ENCODE results near the gene TOP1. TPM values are rescaled to one million over a fixed set of nuclear protein-coding genes. Genes with fewer than 3 reads are reported as not detected.

The TOP1 gene
- total RNA-seq, 2 donors from 2014 or later, result 19.7 to 21.2 TPM

DNA sequence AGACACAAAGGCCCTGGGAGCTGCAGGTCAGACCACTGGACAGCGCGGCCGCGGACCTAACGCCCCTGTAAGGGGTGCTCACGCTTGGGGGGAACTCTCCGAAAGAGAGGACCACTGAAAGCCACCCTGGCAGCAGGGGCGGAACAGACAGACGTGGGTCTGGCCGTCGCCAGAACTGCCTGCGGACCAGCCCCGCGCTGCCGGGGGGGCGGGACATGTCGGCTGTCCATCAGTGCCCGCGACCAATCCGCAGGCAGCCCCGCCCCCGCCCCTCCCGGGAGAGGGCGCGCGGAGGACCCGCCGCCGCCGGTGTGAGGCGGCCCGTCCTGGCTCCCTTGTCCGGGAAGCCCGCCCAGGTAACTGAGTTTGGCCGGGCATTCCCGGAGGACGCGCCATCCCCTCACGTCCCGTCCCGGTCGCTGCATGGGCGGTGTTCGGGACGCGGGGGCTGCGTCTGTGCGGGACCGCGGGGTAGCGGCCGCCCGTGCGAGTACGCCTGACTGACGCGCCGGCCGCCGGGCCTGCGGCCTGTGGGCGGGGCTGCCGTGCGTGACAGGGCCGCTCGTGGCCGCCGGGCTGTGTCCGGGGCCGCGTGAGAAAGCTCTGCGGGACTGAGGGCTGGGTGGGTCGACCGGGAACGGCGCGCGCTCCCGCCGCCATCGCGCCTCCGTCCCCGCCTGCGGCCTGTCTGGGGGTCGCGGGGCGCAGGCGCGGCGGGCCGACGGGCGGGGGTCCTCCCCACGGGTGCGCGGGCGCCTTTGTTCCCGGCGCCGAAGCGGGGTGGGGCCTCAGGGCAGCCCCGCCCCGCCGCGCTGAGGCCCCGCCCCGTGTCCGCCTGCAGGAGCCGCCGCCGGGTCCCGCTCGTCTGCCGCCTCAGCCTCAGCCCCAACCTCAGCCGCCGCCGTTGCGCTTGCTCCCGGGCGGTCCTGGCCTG, 108.3 kb downstream of the TOP1 start, which contains the start of gene PLCG1:
TSS of gene PLCG1 (plus strand) at position 864 of the 934 bp plus-strand sequence. CDS start 99 bp downstream, outside the sequence.
- H3K27ac ChIP-seq, result peak within 1 kb of the TSS; percentile 94 to 96
- TF ChIP-seq, protein P1, sequence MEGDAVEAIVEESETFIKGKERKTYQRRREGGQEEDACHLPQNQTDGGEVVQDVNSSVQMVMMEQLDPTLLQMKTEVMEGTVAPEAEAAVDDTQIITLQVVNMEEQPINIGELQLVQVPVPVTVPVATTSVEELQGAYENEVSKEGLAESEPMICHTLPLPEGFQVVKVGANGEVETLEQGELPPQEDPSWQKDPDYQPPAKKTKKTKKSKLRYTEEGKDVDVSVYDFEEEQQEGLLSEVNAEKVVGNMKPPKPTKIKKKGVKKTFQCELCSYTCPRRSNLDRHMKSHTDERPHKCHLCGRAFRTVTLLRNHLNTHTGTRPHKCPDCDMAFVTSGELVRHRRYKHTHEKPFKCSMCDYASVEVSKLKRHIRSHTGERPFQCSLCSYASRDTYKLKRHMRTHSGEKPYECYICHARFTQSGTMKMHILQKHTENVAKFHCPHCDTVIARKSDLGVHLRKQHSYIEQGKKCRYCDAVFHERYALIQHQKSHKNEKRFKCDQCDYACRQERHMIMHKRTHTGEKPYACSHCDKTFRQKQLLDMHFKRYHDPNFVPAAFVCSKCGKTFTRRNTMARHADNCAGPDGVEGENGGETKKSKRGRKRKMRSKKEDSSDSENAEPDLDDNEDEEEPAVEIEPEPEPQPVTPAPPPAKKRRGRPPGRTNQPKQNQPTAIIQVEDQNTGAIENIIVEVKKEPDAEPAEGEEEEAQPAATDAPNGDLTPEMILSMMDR (IDR thresholded peaks at IDR 0.05), result no peak
- H3K4me3 ChIP-seq, result peak within 1 kb of the TSS; percentile 81
- H3K27me3 ChIP-seq, result no peaks in the 10 kb centered on the region
- peaks cover 0 to 53% of the 10 kb centered on the region in 2 donors for H3K4me1 ChIP-seq
- DNase-seq (ENCODE audit: low spot score), result peak; percentile 88
- no peaks in the 10 kb centered on the region for H3K36me3 ChIP-seq
- no peaks in the 10 kb centered on the region for H3K9me3 ChIP-seq

DNA sequence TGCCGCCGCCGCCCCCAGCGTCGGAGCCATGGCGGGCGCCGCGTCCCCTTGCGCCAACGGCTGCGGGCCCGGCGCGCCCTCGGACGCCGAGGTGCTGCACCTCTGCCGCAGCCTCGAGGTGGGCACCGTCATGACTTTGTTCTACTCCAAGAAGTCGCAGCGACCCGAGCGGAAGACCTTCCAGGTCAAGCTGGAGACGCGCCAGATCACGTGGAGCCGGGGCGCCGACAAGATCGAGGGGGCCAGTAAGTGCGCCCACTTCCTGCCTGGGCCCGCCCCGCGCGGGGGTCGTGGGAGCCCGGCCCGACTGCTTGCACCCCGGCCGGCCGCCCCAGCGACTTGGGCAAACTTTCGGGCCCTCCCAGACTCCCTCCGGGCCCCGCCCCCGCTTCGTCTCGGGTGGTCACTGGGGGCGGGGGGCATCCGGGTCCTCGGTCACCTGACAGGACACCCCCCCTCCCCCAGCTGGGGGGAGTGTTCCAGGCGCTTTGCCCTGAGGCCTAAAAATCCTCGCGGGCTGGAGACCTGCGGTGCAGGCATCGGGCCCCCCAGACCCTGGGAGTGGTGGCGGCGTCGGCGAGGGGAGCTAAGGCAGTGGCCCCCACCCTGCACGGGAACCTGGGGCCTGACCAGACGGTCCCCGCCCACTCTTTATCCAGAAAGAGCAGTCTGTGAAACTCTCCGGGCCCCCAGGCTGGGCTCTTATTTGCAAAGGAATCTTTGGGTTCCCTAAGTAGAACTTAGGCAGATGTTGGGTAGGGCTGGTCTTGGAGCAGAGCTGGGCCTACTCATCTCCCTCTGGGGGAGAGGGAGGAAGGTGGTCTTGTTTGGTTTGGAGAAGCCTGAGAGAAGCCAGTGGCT, 109.2 kb downstream of the TOP1 start:
- Histone ChIP-seq H3K9me3 (no peaks in the 10 kb centered on the region), H3K4me1 (peaks cover 0 to 62% of the 10 kb centered on the region in 2 donors), H3K27ac (peak overlapping the region; percentile 94 to 96), H3K36me3 (no peaks in the 10 kb centered on the region), H3K4me3 (peak overlapping the region; percentile 81), H3K27me3 (no peaks in the 10 kb centered on the region)
- DNase-seq (ENCODE audit: low spot score), result no peak
- TF ChIP-seq, protein P1 (IDR thresholded peaks at IDR 0.05), result no peak

DNA sequence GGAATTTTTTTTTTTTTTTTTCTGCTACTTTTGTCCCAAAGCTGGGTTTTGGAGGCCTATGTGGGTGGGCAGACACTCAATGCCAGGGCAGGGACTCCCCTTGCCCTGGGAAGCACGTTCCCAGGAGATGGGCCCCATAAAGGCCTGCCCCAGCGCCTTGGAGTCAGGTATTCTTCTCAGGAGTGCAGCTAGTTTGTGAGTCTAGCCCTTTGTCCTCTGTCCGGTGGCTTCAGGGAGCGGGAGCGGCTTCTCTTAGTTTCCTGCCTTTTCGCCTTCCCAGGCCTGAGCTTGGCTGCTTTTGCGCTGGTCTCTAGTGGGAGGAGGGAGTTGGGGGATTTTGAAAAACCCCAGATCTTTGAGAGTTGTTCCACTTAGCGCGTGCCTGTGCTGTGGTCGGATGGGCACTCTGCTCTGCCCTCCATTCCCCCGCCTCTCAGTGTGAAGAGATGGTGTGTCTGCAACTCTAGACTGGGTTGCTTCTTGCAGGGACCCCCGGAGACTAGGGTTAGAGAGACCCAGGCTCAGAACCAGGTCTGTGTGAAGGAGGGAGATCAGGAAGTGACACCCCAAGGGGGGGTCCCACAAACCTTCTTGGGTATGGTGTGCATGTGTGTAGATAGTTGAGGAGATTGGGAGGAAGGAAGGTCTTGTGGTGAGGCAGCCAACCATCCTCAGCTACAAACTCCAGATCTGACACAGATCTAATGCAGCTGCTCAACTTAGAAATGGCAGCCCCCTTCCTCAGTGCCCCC, 110.0 kb downstream of the TOP1 start:
- DNase-seq (ENCODE audit: low spot score), result no peak
- Histone ChIP-seq H3K27me3 (no peaks in the 10 kb centered on the region), H3K9me3 (no peaks in the 10 kb centered on the region), H3K27ac (peak overlapping the region; percentile 94 to 96), H3K36me3 (no peaks in the 10 kb centered on the region), H3K4me1 (peaks cover 0 to 70% of the 10 kb centered on the region in 2 donors), H3K4me3 (peak overlapping the region; percentile 81)
- TF ChIP-seq, protein P1 (IDR thresholded peaks at IDR 0.05), result no peak

DNA sequence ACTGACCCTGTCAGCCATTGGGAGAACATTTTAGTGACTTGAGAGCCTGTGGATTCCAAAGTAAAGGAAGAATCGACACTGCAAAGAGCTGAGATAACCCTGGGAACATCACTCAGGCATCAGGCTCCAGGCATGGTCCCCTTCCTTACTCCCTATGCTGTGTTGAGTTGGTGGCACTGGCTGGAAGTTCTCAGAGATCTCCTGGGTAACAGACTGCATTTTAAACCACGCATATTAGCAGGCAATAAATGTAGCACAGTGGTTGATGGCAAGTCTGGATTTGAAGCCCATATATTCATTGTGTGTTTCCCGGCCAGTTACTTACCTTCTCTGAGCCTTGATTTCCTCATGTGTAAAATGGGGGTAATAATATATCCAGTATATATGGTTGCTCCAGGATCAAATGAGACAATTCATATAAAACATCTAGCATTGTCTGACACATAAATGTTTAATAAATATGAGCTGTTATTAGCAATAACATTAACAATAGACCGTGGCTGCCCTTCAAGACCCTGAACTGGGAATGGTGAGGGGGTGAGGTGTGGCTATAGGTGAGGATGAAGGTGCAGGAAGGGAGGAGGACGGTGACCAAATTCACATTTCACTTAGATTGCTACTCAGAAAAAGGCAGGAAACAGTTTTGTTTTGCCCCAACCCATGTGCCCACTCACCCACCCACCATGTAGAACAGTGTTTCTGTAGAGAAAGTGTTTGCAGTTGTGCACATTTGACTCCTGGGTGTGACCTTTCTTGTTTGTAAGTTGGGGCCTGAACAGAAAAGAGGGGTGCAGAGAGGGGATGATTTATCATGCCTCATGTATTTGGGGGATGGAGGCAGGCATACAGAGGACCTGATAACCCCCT, 110.8 kb downstream of the TOP1 start:
- DNase-seq (ENCODE audit: low spot score), result no peak
- H3K4me1 ChIP-seq, result peaks cover 0 to 77% of the 10 kb centered on the region in 2 donors
- no peaks in the 10 kb centered on the region for H3K36me3 ChIP-seq
- no peaks in the 10 kb centered on the region for H3K27me3 ChIP-seq
- H3K27ac ChIP-seq, result peak overlapping the region; percentile 94 to 96
- no peaks in the 10 kb centered on the region for H3K9me3 ChIP-seq
- TF ChIP-seq, protein P1 (IDR thresholded peaks at IDR 0.05), result no peak
- H3K4me3 ChIP-seq, result peak overlapping the region in 1 of 2 donors; percentile 81
